ENCODE data around the gene DCAF12L2.

- TF ChIP-seq EZH2phosphoT487 (IDR thresholded peaks at IDR 0.05; ENCODE audit: low read depth, severe bottlenecking, unreplicated experiment) (no peak), CTCF (IDR thresholded peaks at IDR 0.05; ENCODE audit: poor library complexity) (no peak)
These were observed 41.4 kb downstream of the DCAF12L2 start for GRCh38 chrX:126124721-126125120.

Measured in hepatocyte (in vitro differentiated cells).